Measurements from ENCODE around the gene HMSD.

- TF ChIP-seq POLR2A (IDR thresholded peaks at IDR 0.05; ENCODE audit: low read length) (no peak), GATA1 (IDR thresholded peaks at IDR 0.05; ENCODE audit: low read depth, low read length) (no peak)
These were observed 43.7 kb upstream of the HMSD start for GRCh38 chr18:63905361-63905760.

Data from erythroblast (primary cell).